Mesendoderm (in vitro differentiated cells): ENCODE data around the gene TBC1D24.
A peak's percentile ranks its signal among the peaks of the same experiment; 100 is the strongest.

ENCODE experiments used
- DNase-seq: peaks from one replicate; pipeline ENCODE4 v3.0.0; 2013
- H2AK5ac ChIP-seq: 2 replicates; pipeline ENCODE4 v1.6.1; 2013; ENCODE audit warnings: low read length, inconsistent platforms
- H2BK120ac ChIP-seq: 2 replicates; pipeline ENCODE4 v1.6.1; 2013; ENCODE audit warnings: low read depth, mild to moderate bottlenecking, low read length, moderate library complexity, mixed read lengths
- H2BK15ac ChIP-seq: replicated peaks from 2 replicates; pipeline ENCODE4 v1.6.1; 2013; ENCODE audit warnings: low read depth, mild to moderate bottlenecking, moderate library complexity
- H2BK5ac ChIP-seq: 2 replicates; pipeline ENCODE4 v1.6.1; 2013; ENCODE audit warnings: low read length, inconsistent platforms
- H3K18ac ChIP-seq: 2 replicates; pipeline ENCODE4 v1.6.1; 2013; ENCODE audit warnings: mild to moderate bottlenecking, low read length, mixed read lengths
- H3K23ac ChIP-seq: one replicate; pipeline ENCODE4 v1.6.1; 2013; ENCODE audit warnings: low read length
- H3K27ac ChIP-seq: 2 replicates; pipeline ENCODE4 v1.5.1; 2013; ENCODE audit warnings: low read depth, mild to moderate bottlenecking, inconsistent platforms, low read length, moderate library complexity
- H3K27me3 ChIP-seq: 2 replicates; pipeline ENCODE4 v1.6.1; 2013; ENCODE audit warnings: low read length, control low read depth, mild to moderate bottlenecking, inconsistent platforms; ENCODE audit not compliant: insufficient read depth, poor library complexity
- H3K36me3 ChIP-seq: 2 replicates; pipeline ENCODE4 v1.6.1; 2013; ENCODE audit warnings: low read length, inconsistent platforms; ENCODE audit not compliant: control insufficient read depth, insufficient read depth
- H3K4ac ChIP-seq: one replicate; pipeline ENCODE4 v1.6.1; 2013; ENCODE audit warnings: low read depth, mild to moderate bottlenecking, low read length, moderate library complexity
- H3K4me1 ChIP-seq: 2 replicates; pipeline ENCODE4 v1.6.1; 2013; ENCODE audit warnings: low read depth, low read length, inconsistent platforms; ENCODE audit not compliant: control insufficient read depth
- H3K4me2 ChIP-seq: 2 replicates; pipeline ENCODE4 v1.6.1; 2013; ENCODE audit warnings: low read length
- H3K4me3 ChIP-seq: 2 replicates; pipeline ENCODE4 v1.5.1; 2013; ENCODE audit warnings: mild to moderate bottlenecking, low read length
- H3K56ac ChIP-seq: one replicate; pipeline ENCODE4 v1.6.1; 2013; ENCODE audit warnings: low read length
- H3K79me1 ChIP-seq: 2 replicates; pipeline ENCODE4 v1.6.1; 2013; ENCODE audit warnings: low read length, inconsistent platforms
- H3K79me2 ChIP-seq: 2 replicates; pipeline ENCODE4 v1.6.1; 2013; ENCODE audit warnings: mild to moderate bottlenecking, low read length; ENCODE audit not compliant: control insufficient read depth, insufficient read depth
- H3K9ac ChIP-seq: 2 replicates; pipeline ENCODE4 v1.6.1; 2013; ENCODE audit warnings: low read length, inconsistent platforms
- H4K5ac ChIP-seq: one replicate; pipeline ENCODE4 v1.6.1; 2013; ENCODE audit warnings: low read length
- H4K8ac ChIP-seq: one replicate; pipeline ENCODE4 v1.6.1; 2013; ENCODE audit warnings: low read depth, mild to moderate bottlenecking, control low read depth, low read length, moderate library complexity
- WGBS: extraction: QIAGEN DNeasy Blood & Tissue Kit; methylation state at CpG from one replicate; pipeline ENCODE4 v1.1.7; 2013; ENCODE audit warnings: low lambda C conversion rate, missing lambda C conversion rate; ENCODE audit not compliant: insufficient coverage; ENCODE audit errors: extremely low coverage; 5-methylcytosine and 5-hydroxymethylcytosine counted together

The TBC1D24 gene

GRCh38 chr16:2511128-2511800 lies 36.3 kb downstream of the TBC1D24 start:
- peaks cover 10% of the 10 kb centered on the region for H3K79me1 ChIP-seq
- no peak overlapping the region for H4K8ac ChIP-seq
- peak overlapping the region; percentile 73 for H3K56ac ChIP-seq
- H2BK5ac ChIP-seq: no peak overlapping the region
- WGBS: no CpG with 5 or more reads among the region's 24 CpGs
- H3K36me3 ChIP-seq: no peaks in the 10 kb centered on the region
- no peak overlapping the region for H2BK15ac ChIP-seq
- no peak overlapping the region for H3K4me3 ChIP-seq
- no peak overlapping the region for H4K5ac ChIP-seq
- no peak overlapping the region for H3K23ac ChIP-seq
- peak overlapping the region; percentile 32 for H3K9ac ChIP-seq
- H2BK120ac ChIP-seq: no peak overlapping the region
- H3K4me2 ChIP-seq: no peak overlapping the region
- peaks cover 23% of the 10 kb centered on the region for H3K79me2 ChIP-seq
- peaks cover 2% of the 10 kb centered on the region for H3K4me1 ChIP-seq
- peak; percentile 47 for DNase-seq
- no peak overlapping the region for H3K27ac ChIP-seq
- H2AK5ac ChIP-seq: no peak overlapping the region
- H3K27me3 ChIP-seq: no peaks in the 10 kb centered on the region
- H3K4ac ChIP-seq: no peak overlapping the region
- H3K18ac ChIP-seq: no peak overlapping the region

DNA sequence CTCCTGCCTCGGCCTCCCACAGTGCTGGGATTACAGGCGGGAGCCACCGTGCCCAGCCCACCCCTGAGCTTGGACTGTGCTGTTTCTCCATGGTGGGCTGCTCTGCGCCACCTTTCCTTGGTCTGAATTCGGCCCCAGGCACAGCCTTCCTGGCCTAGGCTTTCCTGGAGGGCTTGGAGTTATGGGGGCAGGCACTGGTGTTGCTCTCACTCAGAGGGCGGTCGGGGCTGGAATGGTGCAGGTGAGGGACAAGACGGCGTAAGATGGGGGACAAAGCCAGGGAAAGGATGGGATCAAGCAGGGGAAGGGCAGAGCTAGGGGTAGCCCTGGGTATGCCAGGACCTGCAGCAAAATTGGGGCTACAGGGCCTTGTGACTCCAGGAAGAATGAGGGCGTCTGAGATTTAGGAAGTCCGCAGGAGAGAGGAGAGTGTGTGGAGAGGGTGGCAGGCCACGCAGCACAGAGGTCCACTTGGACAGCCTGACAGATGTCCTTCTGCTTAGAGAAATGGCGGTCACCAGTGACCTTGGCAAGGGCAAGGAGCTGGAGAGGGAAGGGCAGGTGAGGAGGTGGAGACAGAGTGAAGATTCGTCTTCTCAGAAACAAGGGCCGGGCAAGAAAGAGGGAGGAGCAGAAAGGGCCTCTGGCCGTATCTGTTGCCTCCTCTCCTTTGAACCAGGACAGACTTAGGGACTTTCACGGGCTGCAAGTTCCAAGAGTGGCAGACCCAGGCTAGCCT lies 37.2 kb downstream of the TBC1D24 start:
- Histone ChIP-seq H4K5ac (no peak overlapping the region), H2AK5ac (no peak overlapping the region), H3K4me3 (no peak overlapping the region), H3K4me1 (peaks cover 2% of the 10 kb centered on the region), H3K79me1 (peaks cover 17% of the 10 kb centered on the region), H3K27me3 (no peaks in the 10 kb centered on the region), H3K23ac (no peak overlapping the region), H3K79me2 (peaks cover 32% of the 10 kb centered on the region), H2BK15ac (no peak overlapping the region), H3K18ac (no peak overlapping the region), H3K27ac (no peak overlapping the region), H3K9ac (no peak overlapping the region), H3K4me2 (no peak overlapping the region), H3K36me3 (no peaks in the 10 kb centered on the region), H2BK120ac (no peak overlapping the region), H4K8ac (no peak overlapping the region), H3K4ac (no peak overlapping the region), H3K56ac (peak overlapping the region; percentile 73), H2BK5ac (no peak overlapping the region)
- no peak for DNase-seq
- no CpG with 5 or more reads among the region's 17 CpGs for WGBS

DNA sequence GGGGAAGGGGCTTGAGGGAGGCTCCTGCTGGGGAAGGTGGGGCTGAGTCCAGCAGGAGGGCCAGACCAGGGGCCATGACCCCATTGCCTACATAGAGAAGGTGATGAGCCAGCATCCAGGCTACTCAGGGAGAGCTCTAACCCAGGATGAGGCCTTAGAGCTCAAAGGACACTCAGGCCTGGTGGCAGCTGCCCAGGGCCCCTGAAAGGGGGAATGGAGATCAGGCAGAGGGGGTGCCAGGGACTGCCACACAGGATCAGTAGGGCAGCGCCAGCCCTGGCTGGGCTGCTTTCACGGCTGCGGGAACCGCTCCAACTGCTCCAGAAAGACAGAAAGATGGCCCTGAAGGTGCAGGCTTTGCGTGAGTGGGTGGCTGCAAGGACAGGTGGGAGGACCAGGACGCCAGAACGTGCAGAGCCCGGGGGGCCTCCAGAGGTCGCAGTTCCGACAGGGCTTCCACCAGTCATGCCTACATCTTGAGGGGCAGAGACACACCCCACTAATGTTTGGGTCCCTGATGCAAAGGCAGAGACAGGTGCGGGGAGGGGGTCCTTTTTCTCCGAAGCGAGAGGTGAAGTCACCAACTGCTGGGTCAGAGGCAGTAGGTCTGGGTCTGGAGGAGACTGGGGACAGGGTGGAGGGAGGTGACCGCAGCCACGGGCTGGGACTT lies 37.9 kb downstream of the TBC1D24 start:
- peaks cover 39% of the 10 kb centered on the region for H3K79me2 ChIP-seq

DNA sequence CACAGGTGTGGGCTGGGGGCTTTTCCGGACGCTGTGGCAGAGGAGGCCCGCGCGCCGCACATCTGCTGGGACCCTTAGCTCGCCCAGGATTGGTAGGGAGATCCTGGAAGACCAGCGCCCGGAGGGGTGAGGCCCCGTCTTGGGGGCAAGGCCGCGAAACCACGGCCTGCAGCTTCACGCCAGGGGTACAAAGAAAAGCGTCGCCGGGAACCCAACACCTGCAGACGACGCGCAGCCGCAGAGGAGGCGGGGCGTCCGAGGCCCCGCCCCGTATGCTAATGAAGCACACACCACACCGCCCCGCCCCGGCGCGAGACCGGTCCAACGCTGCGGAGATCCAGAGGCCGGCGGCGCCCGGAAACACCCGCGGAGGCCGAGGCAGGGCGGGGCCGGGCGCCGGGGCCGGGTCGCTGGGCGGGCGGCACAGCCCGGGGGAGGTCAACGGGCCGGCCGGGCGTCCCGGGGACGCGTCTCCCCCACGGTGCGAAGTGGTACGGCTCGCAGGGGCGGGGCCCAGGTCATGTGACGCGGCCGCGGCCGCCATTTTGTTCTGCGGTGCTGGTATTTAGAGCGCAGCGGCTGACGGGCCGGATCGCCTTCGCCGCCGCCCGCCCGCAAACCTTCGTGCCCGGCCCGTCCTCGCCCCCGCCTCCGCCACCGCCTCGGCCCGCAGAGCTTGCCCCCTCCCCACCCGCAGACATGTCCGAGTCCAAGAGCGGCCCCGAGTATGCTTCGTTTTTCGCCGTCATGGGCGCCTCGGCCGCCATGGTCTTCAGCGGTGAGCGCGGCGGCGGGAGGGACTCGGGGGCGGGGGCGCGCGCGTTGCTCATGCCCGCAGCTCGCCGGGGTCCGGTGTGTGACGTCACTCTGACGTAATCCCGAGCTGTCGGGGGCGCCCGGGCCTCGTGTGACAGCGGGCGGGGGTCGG lies 38.7 kb downstream of the TBC1D24 start, which contains the start of gene ATP6V0C:
ATP6V0C (plus strand) TSS at position 548 of the 928 bp plus-strand sequence; CDS start at position 700, 152 bp downstream.
- no peak within 1 kb of the TSS for H2BK5ac ChIP-seq
- peaks cover 2% of the 10 kb centered on the region for H3K4me1 ChIP-seq
- peak within 1 kb of the TSS; percentile 83 for H3K18ac ChIP-seq
- H3K27me3 ChIP-seq: no peaks in the 10 kb centered on the region
- H2BK15ac ChIP-seq: no peak within 1 kb of the TSS
- no CpG with 5 or more reads among the region's 122 CpGs for WGBS
- H3K4ac ChIP-seq: peak within 1 kb of the TSS; percentile 84
- H3K36me3 ChIP-seq: no peaks in the 10 kb centered on the region
- peaks cover 17% of the 10 kb centered on the region for H3K79me1 ChIP-seq
- peaks cover 47% of the 10 kb centered on the region for H3K79me2 ChIP-seq
- H2AK5ac ChIP-seq: no peak within 1 kb of the TSS
- peak within 1 kb of the TSS; percentile 91 for H3K4me2 ChIP-seq
- H4K5ac ChIP-seq: no peak within 1 kb of the TSS
- peak within 1 kb of the TSS; percentile 94 for H3K27ac ChIP-seq
- H4K8ac ChIP-seq: peak within 1 kb of the TSS; percentile 43
- peak within 1 kb of the TSS; percentile 15 for H3K23ac ChIP-seq
- H3K56ac ChIP-seq: peak within 1 kb of the TSS; percentile 98
- H3K9ac ChIP-seq: peak within 1 kb of the TSS; percentile 89
- DNase-seq: peak; percentile 93
- H3K4me3 ChIP-seq: peak within 1 kb of the TSS; percentile 73
- peak within 1 kb of the TSS; percentile 19 for H2BK120ac ChIP-seq

More for the DNA sequence above, 37.9 kb downstream of the TBC1D24 start:
- H2BK15ac ChIP-seq: no peak overlapping the region
- peak overlapping the region; percentile 43 for H4K8ac ChIP-seq
- peak; percentile 53 for DNase-seq
- peak overlapping the region; percentile 94 for H3K27ac ChIP-seq
- no peak overlapping the region for H4K5ac ChIP-seq
- peak overlapping the region; percentile 91 for H3K56ac ChIP-seq
- no peaks in the 10 kb centered on the region for H3K36me3 ChIP-seq
- no peak overlapping the region for H3K4ac ChIP-seq
- WGBS: no CpG with 5 or more reads among the region's 15 CpGs
- no peak overlapping the region for H3K4me3 ChIP-seq
- peak overlapping the region; percentile 81 for H3K9ac ChIP-seq
- H2BK120ac ChIP-seq: no peak overlapping the region
- no peak overlapping the region for H2AK5ac ChIP-seq
- H3K4me2 ChIP-seq: peak overlapping the region; percentile 63
- H3K23ac ChIP-seq: peak overlapping the region; percentile 15
- peaks cover 2% of the 10 kb centered on the region for H3K4me1 ChIP-seq
- no peak overlapping the region for H2BK5ac ChIP-seq
- no peaks in the 10 kb centered on the region for H3K27me3 ChIP-seq
- peak overlapping the region; percentile 21 for H3K18ac ChIP-seq
- H3K79me1 ChIP-seq: peaks cover 17% of the 10 kb centered on the region
